ENCODE results near the gene SLC7A6. TPM values are rescaled to one million over a fixed set of nuclear protein-coding genes. Genes with fewer than 3 reads are reported as not detected.

Gene SLC7A6
- total and polyA plus RNA-seq, 2 of the 13 experiments (the other 11 are each of a cell fraction or from before 2014, with no cell fraction given): 35.8 to 70.8 TPM

DNA sequence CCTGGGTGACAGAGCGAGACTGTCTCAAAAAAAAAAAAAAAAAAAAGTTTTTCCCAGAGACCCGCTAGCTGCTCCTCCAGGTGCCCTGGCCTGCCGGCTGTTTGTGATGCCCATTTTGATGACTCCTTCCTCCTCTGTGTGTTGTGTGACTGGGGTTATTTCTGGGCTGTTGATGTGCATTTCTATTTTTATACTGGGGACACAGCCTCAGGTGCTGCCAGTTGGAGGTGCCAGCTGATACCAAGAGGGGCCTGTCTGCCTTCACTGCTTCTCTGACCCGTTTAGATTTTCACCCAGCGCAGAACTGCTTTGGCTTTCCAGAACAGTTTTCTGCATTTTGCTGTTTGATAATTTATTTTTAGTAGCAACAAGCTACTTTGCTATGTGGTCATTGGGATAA, 12.5 kb upstream of the SLC7A6 start:
- H3K79me2 ChIP-seq (ENCODE audit: insufficient read depth, low read length): no peaks in the 10 kb centered on the region
- POLR2A ChIA-PET: interaction anchor here (1.0 to 1.6 kb wide), 6 partner anchors 9 to 59 kb away, joined by 3 to 4 read pairs (median 3); partner anchors contain the start of genes ESRP2, PRMT7, SLC7A6 and SLC7A6OS

DNA sequence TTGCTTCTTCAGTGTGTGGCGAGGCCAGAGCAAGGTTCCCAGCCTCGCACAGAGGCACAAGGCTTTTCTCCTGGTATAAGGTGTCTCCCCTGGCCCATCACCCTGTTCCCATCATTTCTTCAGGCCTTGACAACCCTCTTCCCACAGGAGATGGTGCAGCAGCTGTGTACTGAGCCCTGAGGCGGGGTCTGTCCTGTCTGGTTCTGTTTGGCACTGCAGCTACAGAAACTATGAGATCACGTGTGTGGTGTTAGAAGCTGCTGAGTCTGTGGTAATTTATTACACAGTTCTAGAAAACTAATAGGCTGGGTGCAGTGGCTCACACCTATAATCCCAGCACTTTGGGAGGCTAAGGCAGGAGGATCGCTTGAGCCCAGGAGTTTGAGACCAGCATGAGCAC, 11.9 kb upstream of the SLC7A6 start:
- FAIRE-seq (no peak), ATAC-seq (no peak), DNase-seq (ENCODE audit: low spot score) (no peak)
- H3K79me2 ChIP-seq (ENCODE audit: insufficient read depth, low read length): no peaks in the 10 kb centered on the region
- no peak overlapping the region for H3K27ac ChIP-seq (ENCODE audit: extremely low read length, insufficient read depth, low read length)
- no peaks in the 10 kb centered on the region for H3K9me3 ChIP-seq (ENCODE audit: low read length)
- WGBS (ENCODE audit: low lambda C conversion rate): 96% methylated on average over 5 of the region's 5 CpGs
- H3K9ac ChIP-seq (ENCODE audit: insufficient read depth, low read depth, low read length): no peak overlapping the region
- H3K4me3 ChIP-seq (replicated peaks in 1 of 3; ENCODE audit: insufficient read depth in 1 of 3, low read depth in 2 of 3, low read length in 3 of 3): no peak overlapping the region
- H2AFZ ChIP-seq (ENCODE audit: low read length): no peak overlapping the region
- in situ Hi-C loops (cut with HindIII; ENCODE audit: extremely low pct_ligation_motif_present, low pct_unique_long_range_greater_than_20kb): no loop called here
- peaks cover 9 to 37% of the 10 kb centered on the region in 2 experiments for H3K36me3 ChIP-seq (replicated peaks in 1 of 2; ENCODE audit: control insufficient read depth in 1 of 2, insufficient read depth in 2 of 2, low read length in 2 of 2)
- BruUV-seq (replicated peaks): no TSS peak
- intact Hi-C loops (cut with micrococcal nuclease; ENCODE audit: unreplicated experiment): no loop called here
- no peaks in the 10 kb centered on the region for H4K20me1 ChIP-seq (ENCODE audit: insufficient read depth, low read length)
- CTCF ChIA-PET (ENCODE audit: low intra/inter-chr PET ratio, low total read pairs): no interaction called here
- POLR2A ChIA-PET: interaction anchor here (1.0 to 1.5 kb wide), 4 partner anchors 10 to 59 kb away, joined by 3 to 4 read pairs (median 3); partner anchors contain the start of genes ESRP2, PRMT7 and SLC7A6OS
- peaks cover 43% of the 10 kb centered on the region for H3K4me1 ChIP-seq (ENCODE audit: insufficient read depth, low read length)
- H3K27me3 ChIP-seq (ENCODE audit: control insufficient read depth in 1 of 2, insufficient read depth in 2 of 2, low read length in 2 of 2): no peaks in the 10 kb centered on the region
- H3K4me2 ChIP-seq (ENCODE audit: low read depth, low read length): no peak overlapping the region
- no peak for TF ChIP-seq GATAD2A (CRISPR knock-in tag; IDR thresholded peaks at IDR 0.05)
- TF ChIP-seq, protein P1, sequence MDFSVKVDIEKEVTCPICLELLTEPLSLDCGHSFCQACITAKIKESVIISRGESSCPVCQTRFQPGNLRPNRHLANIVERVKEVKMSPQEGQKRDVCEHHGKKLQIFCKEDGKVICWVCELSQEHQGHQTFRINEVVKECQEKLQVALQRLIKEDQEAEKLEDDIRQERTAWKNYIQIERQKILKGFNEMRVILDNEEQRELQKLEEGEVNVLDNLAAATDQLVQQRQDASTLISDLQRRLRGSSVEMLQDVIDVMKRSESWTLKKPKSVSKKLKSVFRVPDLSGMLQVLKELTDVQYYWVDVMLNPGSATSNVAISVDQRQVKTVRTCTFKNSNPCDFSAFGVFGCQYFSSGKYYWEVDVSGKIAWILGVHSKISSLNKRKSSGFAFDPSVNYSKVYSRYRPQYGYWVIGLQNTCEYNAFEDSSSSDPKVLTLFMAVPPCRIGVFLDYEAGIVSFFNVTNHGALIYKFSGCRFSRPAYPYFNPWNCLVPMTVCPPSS (IDR thresholded peaks at IDR 0.05): no peak
- TF ChIP-seq KDM1A (CRISPR knock-in tag; IDR thresholded peaks at IDR 0.05): no peak
- TF ChIP-seq, protein P2, sequence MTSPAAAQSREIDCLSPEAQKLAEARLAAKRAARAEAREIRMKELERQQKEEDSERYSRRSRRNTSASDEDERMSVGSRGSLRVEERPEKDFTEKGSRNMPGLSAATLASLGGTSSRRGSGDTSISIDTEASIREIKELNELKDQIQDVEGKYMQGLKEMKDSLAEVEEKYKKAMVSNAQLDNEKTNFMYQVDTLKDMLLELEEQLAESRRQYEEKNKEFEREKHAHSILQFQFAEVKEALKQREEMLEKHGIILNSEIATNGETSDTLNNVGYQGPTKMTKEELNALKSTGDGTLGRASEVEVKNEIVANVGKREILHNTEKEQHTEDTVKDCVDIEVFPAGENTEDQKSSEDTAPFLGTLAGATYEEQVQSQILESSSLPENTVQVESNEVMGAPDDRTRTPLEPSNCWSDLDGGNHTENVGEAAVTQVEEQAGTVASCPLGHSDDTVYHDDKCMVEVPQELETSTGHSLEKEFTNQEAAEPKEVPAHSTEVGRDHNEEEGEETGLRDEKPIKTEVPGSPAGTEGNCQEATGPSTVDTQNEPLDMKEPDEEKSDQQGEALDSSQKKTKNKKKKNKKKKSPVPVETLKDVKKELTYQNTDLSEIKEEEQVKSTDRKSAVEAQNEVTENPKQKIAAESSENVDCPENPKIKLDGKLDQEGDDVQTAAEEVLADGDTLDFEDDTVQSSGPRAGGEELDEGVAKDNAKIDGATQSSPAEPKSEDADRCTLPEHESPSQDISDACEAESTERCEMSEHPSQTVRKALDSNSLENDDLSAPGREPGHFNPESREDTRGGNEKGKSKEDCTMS (CRISPR knock-in tag; conservative IDR thresholded peaks at IDR 0.05): no peak
- no peak for TF ChIP-seq NCOR1 (IDR thresholded peaks at IDR 0.05; ENCODE audit: borderline replicate concordance, low read length)
- no peak for TF ChIP-seq NAIF1 (CRISPR knock-in tag; IDR thresholded peaks at IDR 0.05; ENCODE audit: borderline replicate concordance)
- TF ChIP-seq ZFP1 (CRISPR knock-in tag; IDR thresholded peaks at IDR 0.05): no peak
- no peak for TF ChIP-seq U2AF1 (optimal IDR thresholded peaks at IDR 0.05; ENCODE audit: low read depth, low read length)
- TF ChIP-seq ZNF121 (CRISPR knock-in tag; IDR thresholded peaks at IDR 0.05): no peak
- TF ChIP-seq PHB2 (IDR thresholded peaks at IDR 0.05; ENCODE audit: partially characterized antibody): no peak

More for the DNA sequence above, 12.5 kb upstream of the SLC7A6 start:
- no peak overlapping the region for H3K4me2 ChIP-seq (ENCODE audit: low read depth, low read length)
- H3K36me3 ChIP-seq (replicated peaks in 1 of 2; ENCODE audit: control insufficient read depth in 1 of 2, insufficient read depth in 2 of 2, low read length in 2 of 2): peaks cover 9 to 37% of the 10 kb centered on the region in 2 experiments
- in situ Hi-C loops (cut with HindIII; ENCODE audit: extremely low pct_ligation_motif_present, low pct_unique_long_range_greater_than_20kb) (no loop called here), intact Hi-C loops (cut with micrococcal nuclease; ENCODE audit: unreplicated experiment) (no loop called here)
- H3K27ac ChIP-seq (ENCODE audit: extremely low read length, insufficient read depth, low read length): no peak overlapping the region
- no peak overlapping the region for H2AFZ ChIP-seq (ENCODE audit: low read length)
- peaks cover 43% of the 10 kb centered on the region for H3K4me1 ChIP-seq (ENCODE audit: insufficient read depth, low read length)
- no peak overlapping the region for H3K9ac ChIP-seq (ENCODE audit: insufficient read depth, low read depth, low read length)
- H3K27me3 ChIP-seq (ENCODE audit: control insufficient read depth in 1 of 2, insufficient read depth in 2 of 2, low read length in 2 of 2): no peaks in the 10 kb centered on the region
- no peaks in the 10 kb centered on the region for H4K20me1 ChIP-seq (ENCODE audit: insufficient read depth, low read length)
- 94% methylated on average over 5 of the region's 5 CpGs for WGBS (ENCODE audit: low lambda C conversion rate)
- H3K9me3 ChIP-seq (ENCODE audit: low read length): no peaks in the 10 kb centered on the region
- DNase-seq (ENCODE audit: low spot score) (no peak), FAIRE-seq (no peak), ATAC-seq (no peak)
- no TSS peak for BruUV-seq (replicated peaks)
- no peak overlapping the region for H3K4me3 ChIP-seq (replicated peaks in 1 of 3; ENCODE audit: insufficient read depth in 1 of 3, low read depth in 2 of 3, low read length in 3 of 3)
- TF ChIP-seq ZNF737 (CRISPR knock-in tag; IDR thresholded peaks at IDR 0.05; ENCODE audit: borderline replicate concordance) (no peak), ZNF557 (CRISPR knock-in tag; IDR thresholded peaks at IDR 0.05) (no peak), NFE2L1 (CRISPR knock-in tag; IDR thresholded peaks at IDR 0.05; ENCODE audit: borderline replicate concordance) (no peak), ZNF792 (CRISPR knock-in tag; IDR thresholded peaks at IDR 0.05) (no peak), CENPT (CRISPR knock-in tag; IDR thresholded peaks at IDR 0.05; ENCODE audit: low read depth) (no peak), REXO4 (CRISPR knock-in tag; IDR thresholded peaks at IDR 0.05; ENCODE audit: borderline replicate concordance) (no peak), ADNP (CRISPR knock-in tag; IDR thresholded peaks at IDR 0.05) (no peak), ZNF441 (CRISPR knock-in tag; IDR thresholded peaks at IDR 0.05; ENCODE audit: borderline replicate concordance) (no peak), SMYD3 (CRISPR knock-in tag; IDR thresholded peaks at IDR 0.05) (no peak), ZC3H13 (CRISPR knock-in tag; IDR thresholded peaks at IDR 0.05) (no peak), ZNF572 (CRISPR knock-in tag; IDR thresholded peaks at IDR 0.05) (no peak)
- TF ChIP-seq, protein P3, sequence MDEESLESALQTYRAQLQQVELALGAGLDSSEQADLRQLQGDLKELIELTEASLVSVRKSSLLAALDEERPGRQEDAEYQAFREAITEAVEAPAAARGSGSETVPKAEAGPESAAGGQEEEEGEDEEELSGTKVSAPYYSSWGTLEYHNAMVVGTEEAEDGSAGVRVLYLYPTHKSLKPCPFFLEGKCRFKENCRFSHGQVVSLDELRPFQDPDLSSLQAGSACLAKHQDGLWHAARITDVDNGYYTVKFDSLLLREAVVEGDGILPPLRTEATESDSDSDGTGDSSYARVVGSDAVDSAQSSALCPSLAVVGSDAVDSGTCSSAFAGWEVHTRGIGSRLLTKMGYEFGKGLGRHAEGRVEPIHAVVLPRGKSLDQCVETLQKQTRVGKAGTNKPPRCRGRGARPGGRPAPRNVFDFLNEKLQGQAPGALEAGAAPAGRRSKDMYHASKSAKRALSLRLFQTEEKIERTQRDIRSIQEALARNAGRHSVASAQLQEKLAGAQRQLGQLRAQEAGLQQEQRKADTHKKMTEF (CRISPR knock-in tag; IDR thresholded peaks at IDR 0.05): no peak
- CTCF ChIA-PET (ENCODE audit: low intra/inter-chr PET ratio, low total read pairs): no interaction called here
